Endothelial cell of umbilical vein (primary cell): ENCODE data around the gene TRAF7. TPM values are rescaled to one million over a fixed set of nuclear protein-coding genes. Genes with fewer than 3 reads are reported as not detected.

Source experiments
- BruUV-seq: library from RNA; stranded (reverse); fragments of 400-500 nt; replicated peaks from 2 replicates; lab custom pipeline; 2021; lab: Mats Ljungman, UMichigan
- CTCF ChIA-PET: fragments of 300-600, 350-600 bp; sonication (Branson Sonifier 250); formaldehyde crosslinking; loops from one replicate; lab custom pipeline; 2021; ENCODE audit warnings: antibody characterized with exemption, inconsistent platforms; lab: Charles Lee
- POLR2A ChIA-PET: fragments of 300-600, 350-600 bp; sonication (Branson Sonifier 250); formaldehyde crosslinking; loops from one replicate; lab custom pipeline; 2021; ENCODE audit warnings: antibody characterized with exemption, inconsistent platforms; lab: Charles Lee
- DNase-seq: peaks from one replicate; pipeline ENCODE4 v3.0.0-alpha.2; 2011; ENCODE audit warnings: low read depth, low spot score
- FAIRE-seq: peaks from 2 replicates; lab custom pipeline; 2011; peaks lifted over from hg19 to GRCh38; lab: Jason Lieb, UNC
- H2AFZ ChIP-seq: 2 replicates; pipeline ENCODE4 v1.6.0; 2012; ENCODE audit warnings: low read depth, low read length, control low read depth, inconsistent platforms
- H3K27ac ChIP-seq: 2 replicates; pipeline ENCODE4 v1.5.1; 2011; ENCODE audit warnings: low read depth, mild to moderate bottlenecking, control low read depth, low read length, moderate library complexity; ENCODE audit not compliant: insufficient read depth
- H3K27me3 ChIP-seq, 2 experiments: 2 replicates each; pipeline versions ENCODE4 v1.6.0 to v1.6.1; 2011; ENCODE audit warnings: low read length in 2 of 2, mixed read lengths in 1 of 2; ENCODE audit not compliant: control insufficient read depth in 2 of 2, insufficient read depth in 2 of 2
- H3K36me3 ChIP-seq, 2 experiments: 2 replicates in 1 of 2; 3 replicates in 1 of 2; pipeline ENCODE4 v1.5.1; 2011; ENCODE audit warnings: low read length in 2 of 2, mild to moderate bottlenecking in 1 of 2, moderate library complexity in 1 of 2; ENCODE audit not compliant: control insufficient read depth in 2 of 2, insufficient read depth in 2 of 2; ENCODE audit errors: extremely low read depth in 1 of 2
- H3K4me1 ChIP-seq: 3 replicates; pipeline ENCODE4 v1.5.1; 2011; ENCODE audit warnings: mild to moderate bottlenecking, low read length; ENCODE audit not compliant: control insufficient read depth, insufficient read depth; ENCODE audit errors: extremely low read depth
- H3K4me2 ChIP-seq: 2 replicates; pipeline ENCODE4 v1.6.1; 2011; ENCODE audit warnings: low read length, control low read depth, mixed read lengths; ENCODE audit not compliant: insufficient read depth
- H3K4me3 ChIP-seq, 3 experiments: fragments of 200-600 bp in 1 of 3; sonication (generic), shearing (Covaris generic) in 1 of 3; replicated peaks in 1 of 3; 2 replicates each; pipeline ENCODE4 v1.5.1; 2011 to 2016; ENCODE audit warnings: control low read depth in 3 of 3, low read length in 3 of 3, mild to moderate bottlenecking in 2 of 3, inconsistent platforms in 1 of 3, low read depth in 1 of 3, moderate library complexity in 1 of 3; ENCODE audit not compliant: insufficient read depth in 1 of 3
- H3K79me2 ChIP-seq: 2 replicates; pipeline ENCODE4 v1.6.0; 2012; ENCODE audit warnings: low read length, inconsistent platforms; ENCODE audit not compliant: control insufficient read depth, insufficient read depth
- H3K9ac ChIP-seq: replicated peaks from 2 replicates; pipeline ENCODE3; 2011; ENCODE audit warnings: low read length, control low read depth; ENCODE audit not compliant: insufficient read depth; ENCODE audit errors: extremely low read depth
- H3K9me1 ChIP-seq: replicated peaks from 3 replicates; pipeline ENCODE4 v1.6.0; 2011; ENCODE audit warnings: mild to moderate bottlenecking, low read length; ENCODE audit not compliant: control insufficient read depth, insufficient read depth; ENCODE audit errors: extremely low read depth
- H3K9me3 ChIP-seq: replicated peaks from 2 replicates; pipeline ENCODE4 v1.5.1; 2012; ENCODE audit warnings: low read length, inconsistent platforms; ENCODE audit not compliant: control insufficient read depth, insufficient read depth
- H4K20me1 ChIP-seq: replicated peaks from 2 replicates; pipeline ENCODE3; 2011; ENCODE audit warnings: mild to moderate bottlenecking, low read length; ENCODE audit not compliant: control insufficient read depth, insufficient read depth; ENCODE audit errors: extremely low read depth
- EZH2 ChIP-seq: IDR thresholded peaks from 2 replicates; pipeline ENCODE4 v1.6.1; 2012; ENCODE audit warnings: borderline replicate concordance, low read depth, mild to moderate bottlenecking, moderate library complexity, low read length, inconsistent platforms; ENCODE audit not compliant: severe bottlenecking
- FOS ChIP-seq: IDR thresholded peaks from 2 replicates; pipeline ENCODE4 v1.6.1; 2011; ENCODE audit warnings: mild to moderate bottlenecking, low read length, moderate library complexity, borderline replicate concordance; ENCODE audit not compliant: insufficient read depth
- GATA2 ChIP-seq: IDR thresholded peaks from 2 replicates; pipeline ENCODE4 v1.7.0; 2011; ENCODE audit warnings: low read depth, mild to moderate bottlenecking, moderate library complexity, mixed read lengths, low read length; ENCODE audit not compliant: insufficient read length, insufficient read depth
- JUN ChIP-seq: IDR thresholded peaks from 2 replicates; pipeline ENCODE4 v1.6.1; 2011; ENCODE audit warnings: borderline replicate concordance, low read depth; ENCODE audit not compliant: insufficient read length, insufficient read depth
- MYC ChIP-seq: IDR thresholded peaks from one replicate; pipeline ENCODE4 v1.6.1; 2011; ENCODE audit warnings: mild to moderate bottlenecking, low read depth, low read length
- POLR2A ChIP-seq: IDR thresholded peaks from 2 replicates; pipeline ENCODE4 v1.6.1; 2012; ENCODE audit warnings: low read depth, mild to moderate bottlenecking, control low read depth, low read length
- POLR2AphosphoS5 ChIP-seq: IDR thresholded peaks from 2 replicates; pipeline ENCODE4 v1.6.1; 2012; ENCODE audit warnings: low read depth, mild to moderate bottlenecking, control low read depth, low read length, moderate library complexity; ENCODE audit not compliant: insufficient read depth
- dilution Hi-C: fragments of 300-500 bp; cut with MboI; formaldehyde crosslinking; loops from one replicate; pipeline ENCODE4 v1.15.0; 2019; ENCODE audit warnings: low sequenced_read_pairs; ENCODE audit not compliant: extremely low pct_ligation_motif_present
- intact Hi-C: fragments of 100-400 bp; cut with micrococcal nuclease; formaldehyde crosslinking; loops from one replicate; pipeline ENCODE4 v1.10.0; 2022
- polyA plus RNA-seq, 4 experiments: library from polyadenylated mRNA; depleted of rRNA in 3 of 4; stranded (reverse) in 3 of 4; unstranded in 1 of 4; fragments of >200 nt; gene quantifications; 2 replicates each; pipeline versions ENCODE4 v1.2.1 to v1.2.3, GENCODE V29; 2011 to 2012; ENCODE audit warnings: missing spikeins in 1 of 4
- total RNA-seq: library from RNA; stranded (reverse); gene quantifications from 2 replicates; pipeline ENCODE4 v1.2.3, GENCODE V29; 2021
- TF ChIP-seq, protein P1 (sequence below), 2 donors: IDR thresholded peaks; 1 replicate in 1 of 2; 2 replicates in 1 of 2; pipeline ENCODE4 v1.5.1; 2011; ENCODE audit warnings: low read length in 2 of 2, mild to moderate bottlenecking in 2 of 2, moderate library complexity in 2 of 2, control low read depth in 1 of 2, inconsistent platforms in 1 of 2, low read depth in 1 of 2; ENCODE audit not compliant: insufficient read depth in 1 of 2; ENCODE audit errors: extremely low read depth in 1 of 2
- TF ChIP-seq, protein P2 (sequence below): IDR thresholded peaks from 2 replicates; pipeline ENCODE4 v1.6.1; 2011; ENCODE audit not compliant: insufficient read depth, insufficient read length

Gene TRAF7
- total and polyA plus RNA-seq, 2 donors (not counting 3 experiments of a cell fraction or from before 2014, with no cell fraction given), result 141 to 175 TPM

DNA sequence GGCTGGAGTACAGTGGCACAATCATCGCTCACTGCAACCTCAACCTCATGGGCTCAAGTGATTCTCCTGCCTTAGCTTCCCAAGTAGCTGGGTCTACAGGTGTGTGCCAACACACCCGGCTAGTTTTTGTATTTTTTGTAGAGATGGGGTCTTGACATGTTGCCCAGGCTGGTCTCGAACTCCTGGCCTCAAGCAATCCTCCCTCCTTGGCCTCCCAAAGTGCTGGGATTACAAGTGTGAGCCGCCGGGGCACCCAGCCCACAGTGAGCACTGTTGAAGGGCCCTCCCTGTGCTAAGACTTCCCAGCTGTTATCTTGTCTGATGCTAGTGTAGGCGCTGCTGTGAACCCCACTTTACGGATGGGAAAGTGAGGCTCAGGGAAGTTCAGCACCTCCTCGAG, 32.8 kb downstream of the TRAF7 start:
- Histone ChIP-seq H3K27ac (no peak overlapping the region), H4K20me1 (no peaks in the 10 kb centered on the region), H3K9ac (no peak overlapping the region), H3K4me3 (no peak overlapping the region), H3K79me2 (no peaks in the 10 kb centered on the region), H3K36me3 (no peaks in the 10 kb centered on the region), H3K9me1 (no peaks in the 10 kb centered on the region), H2AFZ (no peak overlapping the region), H3K4me1 (no peaks in the 10 kb centered on the region), H3K9me3 (no peaks in the 10 kb centered on the region), H3K27me3 (no peaks in the 10 kb centered on the region), H3K4me2 (no peak overlapping the region)
- BruUV-seq, result no TSS peak
- ChIA-PET POLR2A (interaction anchor here (1.1 kb wide), 1 partner anchor 33 kb away, joined by 3 read pairs; the partner anchor contains the start of gene TRAF7), CTCF (interaction anchor here (0.9 kb wide), 1 partner anchor 48 kb away, joined by 3 read pairs; no protein-coding TSS in a partner anchor)
- dilution Hi-C loops (no loop called here), intact Hi-C loops (no loop called here)
- no peak for DNase-seq
- TF ChIP-seq JUN (no peak), POLR2A (no peak), GATA2 (no peak), FOS (no peak), MYC (no peak), EZH2 (no peak), POLR2AphosphoS5 (no peak)
- TF ChIP-seq, protein P1, sequence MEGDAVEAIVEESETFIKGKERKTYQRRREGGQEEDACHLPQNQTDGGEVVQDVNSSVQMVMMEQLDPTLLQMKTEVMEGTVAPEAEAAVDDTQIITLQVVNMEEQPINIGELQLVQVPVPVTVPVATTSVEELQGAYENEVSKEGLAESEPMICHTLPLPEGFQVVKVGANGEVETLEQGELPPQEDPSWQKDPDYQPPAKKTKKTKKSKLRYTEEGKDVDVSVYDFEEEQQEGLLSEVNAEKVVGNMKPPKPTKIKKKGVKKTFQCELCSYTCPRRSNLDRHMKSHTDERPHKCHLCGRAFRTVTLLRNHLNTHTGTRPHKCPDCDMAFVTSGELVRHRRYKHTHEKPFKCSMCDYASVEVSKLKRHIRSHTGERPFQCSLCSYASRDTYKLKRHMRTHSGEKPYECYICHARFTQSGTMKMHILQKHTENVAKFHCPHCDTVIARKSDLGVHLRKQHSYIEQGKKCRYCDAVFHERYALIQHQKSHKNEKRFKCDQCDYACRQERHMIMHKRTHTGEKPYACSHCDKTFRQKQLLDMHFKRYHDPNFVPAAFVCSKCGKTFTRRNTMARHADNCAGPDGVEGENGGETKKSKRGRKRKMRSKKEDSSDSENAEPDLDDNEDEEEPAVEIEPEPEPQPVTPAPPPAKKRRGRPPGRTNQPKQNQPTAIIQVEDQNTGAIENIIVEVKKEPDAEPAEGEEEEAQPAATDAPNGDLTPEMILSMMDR (IDR thresholded peaks at IDR 0.05; ENCODE audit: extremely low read depth in 1 of 2, insufficient read depth in 1 of 2, low read depth in 1 of 2, low read length in 2 of 2), result no peak
- TF ChIP-seq, protein P2, sequence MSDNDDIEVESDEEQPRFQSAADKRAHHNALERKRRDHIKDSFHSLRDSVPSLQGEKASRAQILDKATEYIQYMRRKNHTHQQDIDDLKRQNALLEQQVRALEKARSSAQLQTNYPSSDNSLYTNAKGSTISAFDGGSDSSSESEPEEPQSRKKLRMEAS, result no peak
- no peak for FAIRE-seq
